ENCODE data around the gene SRPK1. TPM values are rescaled to one million over a fixed set of nuclear protein-coding genes. Genes with fewer than 3 reads are reported as not detected.

Gene SRPK1
- total and polyA plus RNA-seq, 2 of the 13 experiments (the other 11 are each of a cell fraction or from before 2014, with no cell fraction given), result 56.4 to 142 TPM

DNA sequence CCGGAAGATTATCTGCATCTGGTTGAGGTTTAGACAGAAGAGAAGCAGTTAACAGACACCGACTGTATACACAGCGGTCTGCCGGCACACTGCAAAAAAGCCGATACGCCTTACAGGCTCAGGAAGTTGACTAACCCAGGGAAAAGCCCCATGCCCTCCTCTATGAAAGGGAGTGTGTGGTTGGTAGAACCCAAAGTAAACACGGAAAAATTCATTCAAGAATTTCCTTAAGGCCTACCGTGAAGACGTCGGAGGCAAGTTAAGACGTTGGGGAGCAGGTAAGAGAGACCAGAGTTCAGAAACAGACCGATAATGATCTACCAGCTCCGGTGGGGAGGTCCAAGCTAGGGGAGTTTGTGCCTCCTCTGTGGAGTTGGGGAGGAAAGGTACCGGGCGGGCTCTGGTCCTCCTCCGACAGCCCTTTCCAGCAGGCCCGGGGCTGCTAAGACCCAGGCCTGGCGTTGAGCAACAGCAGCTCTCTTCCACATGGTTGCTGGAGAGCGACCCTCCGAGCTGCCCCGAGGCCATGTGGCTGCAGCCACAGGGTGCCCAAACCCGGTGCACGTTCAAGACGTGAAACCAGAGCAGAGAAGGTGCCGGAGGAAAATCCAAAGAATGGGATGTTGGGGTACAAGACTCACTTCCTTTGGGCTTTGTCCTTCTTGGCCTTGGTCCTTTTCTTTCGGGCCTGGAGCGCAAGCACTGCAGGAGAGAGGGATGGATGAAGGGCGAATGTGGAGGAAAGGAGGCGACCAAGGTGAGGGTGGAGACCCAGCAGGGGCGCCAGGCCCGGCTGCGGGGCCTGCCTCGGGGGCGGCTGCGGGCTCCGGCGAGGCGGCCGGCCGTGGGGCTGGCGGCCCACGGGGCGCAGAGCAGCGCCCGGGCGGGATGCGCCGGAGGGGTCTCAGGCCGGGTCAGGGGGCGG is 809 bp downstream of the SRPK1 start (continued):
- TF ChIP-seq, protein P1, sequence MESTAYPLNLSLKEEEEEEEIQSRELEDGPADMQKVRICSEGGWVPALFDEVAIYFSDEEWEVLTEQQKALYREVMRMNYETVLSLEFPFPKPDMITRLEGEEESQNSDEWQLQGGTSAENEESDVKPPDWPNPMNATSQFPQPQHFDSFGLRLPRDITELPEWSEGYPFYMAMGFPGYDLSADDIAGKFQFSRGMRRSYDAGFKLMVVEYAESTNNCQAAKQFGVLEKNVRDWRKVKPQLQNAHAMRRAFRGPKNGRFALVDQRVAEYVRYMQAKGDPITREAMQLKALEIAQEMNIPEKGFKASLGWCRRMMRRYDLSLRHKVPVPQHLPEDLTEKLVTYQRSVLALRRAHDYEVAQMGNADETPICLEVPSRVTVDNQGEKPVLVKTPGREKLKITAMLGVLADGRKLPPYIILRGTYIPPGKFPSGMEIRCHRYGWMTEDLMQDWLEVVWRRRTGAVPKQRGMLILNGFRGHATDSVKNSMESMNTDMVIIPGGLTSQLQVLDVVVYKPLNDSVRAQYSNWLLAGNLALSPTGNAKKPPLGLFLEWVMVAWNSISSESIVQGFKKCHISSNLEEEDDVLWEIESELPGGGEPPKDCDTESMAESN (CRISPR knock-in tag; conservative IDR thresholded peaks at IDR 0.05), result 0 out of 2 replicates have a peak, but pooled peaks have one; percentile 66
- peak; percentile 56; the same call in 1 of the 2 replicates for TF ChIP-seq NFKBIZ (CRISPR knock-in tag; IDR thresholded peaks at IDR 0.05)
- TF ChIP-seq CREM (IDR thresholded peaks at IDR 0.05), result no peak
- no peak for TF ChIP-seq CREM (CRISPR knock-in tag; IDR thresholded peaks at IDR 0.05)
- TF ChIP-seq, protein P2, sequence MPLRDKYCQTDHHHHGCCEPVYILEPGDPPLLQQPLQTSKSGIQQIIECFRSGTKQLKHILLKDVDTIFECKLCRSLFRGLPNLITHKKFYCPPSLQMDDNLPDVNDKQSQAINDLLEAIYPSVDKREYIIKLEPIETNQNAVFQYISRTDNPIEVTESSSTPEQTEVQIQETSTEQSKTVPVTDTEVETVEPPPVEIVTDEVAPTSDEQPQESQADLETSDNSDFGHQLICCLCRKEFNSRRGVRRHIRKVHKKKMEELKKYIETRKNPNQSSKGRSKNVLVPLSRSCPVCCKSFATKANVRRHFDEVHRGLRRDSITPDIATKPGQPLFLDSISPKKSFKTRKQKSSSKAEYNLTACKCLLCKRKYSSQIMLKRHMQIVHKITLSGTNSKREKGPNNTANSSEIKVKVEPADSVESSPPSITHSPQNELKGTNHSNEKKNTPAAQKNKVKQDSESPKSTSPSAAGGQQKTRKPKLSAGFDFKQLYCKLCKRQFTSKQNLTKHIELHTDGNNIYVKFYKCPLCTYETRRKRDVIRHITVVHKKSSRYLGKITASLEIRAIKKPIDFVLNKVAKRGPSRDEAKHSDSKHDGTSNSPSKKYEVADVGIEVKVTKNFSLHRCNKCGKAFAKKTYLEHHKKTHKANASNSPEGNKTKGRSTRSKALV (CRISPR knock-in tag; IDR thresholded peaks at IDR 0.05), result peak; percentile 56; the same call in 1 of the 2 replicates
- TF ChIP-seq TCF12 (IDR thresholded peaks at IDR 0.05), result no peak
- TF ChIP-seq TCF12 (CRISPR knock-in tag; IDR thresholded peaks at IDR 0.05), result no peak
- TF ChIP-seq DPF2 (CRISPR knock-in tag; IDR thresholded peaks at IDR 0.05; ENCODE audit: borderline replicate concordance, low read depth), result no peak
- no peak for TF ChIP-seq ZKSCAN5 (CRISPR knock-in tag; IDR thresholded peaks at IDR 0.05)
- no peak for TF ChIP-seq TP53 (CRISPR knock-in tag; conservative IDR thresholded peaks at IDR 0.05)
- TF ChIP-seq ADNP (CRISPR knock-in tag; IDR thresholded peaks at IDR 0.05), result no peak
- TF ChIP-seq, protein P3, sequence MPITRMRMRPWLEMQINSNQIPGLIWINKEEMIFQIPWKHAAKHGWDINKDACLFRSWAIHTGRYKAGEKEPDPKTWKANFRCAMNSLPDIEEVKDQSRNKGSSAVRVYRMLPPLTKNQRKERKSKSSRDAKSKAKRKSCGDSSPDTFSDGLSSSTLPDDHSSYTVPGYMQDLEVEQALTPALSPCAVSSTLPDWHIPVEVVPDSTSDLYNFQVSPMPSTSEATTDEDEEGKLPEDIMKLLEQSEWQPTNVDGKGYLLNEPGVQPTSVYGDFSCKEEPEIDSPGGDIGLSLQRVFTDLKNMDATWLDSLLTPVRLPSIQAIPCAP (CRISPR knock-in tag; IDR thresholded peaks at IDR 0.05; ENCODE audit: low read depth), result 0 out of 2 replicates have a peak, but pooled peaks have one; percentile 38
- 0 out of 2 replicates have a peak, but pooled peaks have one; percentile 27 for TF ChIP-seq NFKB2 (CRISPR knock-in tag; IDR thresholded peaks at IDR 0.05; ENCODE audit: borderline replicate concordance)
- no peak for TF ChIP-seq ZMYM2 (CRISPR knock-in tag; IDR thresholded peaks at IDR 0.05)
- peak; percentile 46; the same call in 1 of the 2 replicates for TF ChIP-seq ETV5 (CRISPR knock-in tag; IDR thresholded peaks at IDR 0.05; ENCODE audit: borderline replicate concordance)
- TF ChIP-seq CCAR2 (optimal IDR thresholded peaks at IDR 0.05; ENCODE audit: low read depth, low read length), result no peak
- TF ChIP-seq, protein P4, sequence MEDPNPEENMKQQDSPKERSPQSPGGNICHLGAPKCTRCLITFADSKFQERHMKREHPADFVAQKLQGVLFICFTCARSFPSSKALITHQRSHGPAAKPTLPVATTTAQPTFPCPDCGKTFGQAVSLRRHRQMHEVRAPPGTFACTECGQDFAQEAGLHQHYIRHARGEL (CRISPR knock-in tag; IDR thresholded peaks at IDR 0.05), result no peak
- TF ChIP-seq ELF3 (CRISPR knock-in tag; IDR thresholded peaks at IDR 0.05), result peak; percentile 52; the same call in 1 of the 2 replicates
- TF ChIP-seq NR1H2 (CRISPR knock-in tag; IDR thresholded peaks at IDR 0.05; ENCODE audit: borderline replicate concordance, low read depth), result no peak
- TF ChIP-seq MAFK (conservative IDR thresholded peaks at IDR 0.05 in 1 of 2, IDR thresholded peaks at IDR 0.05 in 1 of 2; ENCODE audit: low read length in 2 of 2), result no peak
- no peak for TF ChIP-seq MAZ (IDR thresholded peaks at IDR 0.05; ENCODE audit: borderline replicate concordance, low read depth, low read length)
- TF ChIP-seq MAZ (CRISPR knock-in tag; IDR thresholded peaks at IDR 0.05; ENCODE audit: low read depth), result peak; percentile 43; the same call in 1 of the 2 replicates
- no peak for TF ChIP-seq ZNF7 (CRISPR knock-in tag; IDR thresholded peaks at IDR 0.05)
- no peak for TF ChIP-seq ZNF382 (CRISPR knock-in tag; IDR thresholded peaks at IDR 0.05; ENCODE audit: borderline replicate concordance)

Measured in HepG2 (cell line).